ENCODE data around the gene SNAPC4. TPM values are rescaled to one million over a fixed set of nuclear protein-coding genes. Genes with fewer than 3 reads are reported as not detected.
"Not testable (repeated sequence)": the region's sequence is repeated elsewhere in the genome, so short reads cannot be mapped to it uniquely, and the experiment has no call there.

Gene SNAPC4
- total and polyA plus RNA-seq, 4 donors: 5.7 to 17.9 (median 10.5) TPM

DNA sequence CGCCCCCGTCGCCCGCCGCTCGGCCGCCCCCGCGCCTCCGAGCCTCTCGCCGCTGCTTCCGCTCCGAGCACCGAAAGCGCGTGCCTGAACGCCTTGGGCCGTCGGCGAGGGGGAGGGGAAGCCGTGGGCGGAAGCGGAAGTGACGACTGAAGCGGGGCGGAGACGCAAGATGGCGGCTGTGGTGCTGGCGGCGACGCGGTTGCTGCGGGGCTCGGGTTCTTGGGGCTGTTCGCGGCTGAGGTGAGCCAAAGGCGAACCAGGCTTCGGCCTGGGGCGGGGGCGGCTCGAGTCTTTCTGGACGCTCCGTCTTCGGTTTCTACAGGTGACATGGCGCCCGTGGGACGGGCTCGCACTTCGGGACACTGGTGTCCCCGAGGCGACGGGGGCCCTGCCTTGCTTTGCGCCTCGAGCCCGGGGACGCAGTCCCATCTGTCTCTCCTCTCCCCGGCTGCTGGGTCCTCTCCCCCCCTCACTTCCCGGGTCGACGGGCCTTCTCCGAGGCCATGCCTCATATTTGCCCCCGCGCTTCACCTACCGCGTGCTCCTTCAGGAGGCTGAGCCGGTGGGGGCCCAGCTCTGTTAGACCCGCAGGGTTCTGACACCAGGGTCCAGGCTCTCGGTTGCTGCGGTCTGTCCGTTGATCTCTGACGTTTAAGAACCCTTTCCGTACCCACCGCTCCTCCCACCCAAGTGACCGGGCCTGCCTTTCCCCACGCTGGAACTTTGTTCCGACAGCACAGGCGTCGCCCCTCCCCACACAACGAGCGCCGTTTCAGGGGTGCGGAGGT lies 10.7 kb upstream of the SNAPC4 start, which contains the start of the genes ENTR1 and PMPCA:
Gene ENTR1 (minus strand): TSS at position 115 of the 788 bp plus-strand sequence. CDS start 217 bp downstream, outside the sequence.
Gene PMPCA (plus strand): TSS at position 159 of the 788 bp plus-strand sequence. CDS start 11 bp downstream, at position 170.
- WGBS (ENCODE audit: insufficient coverage): under 1% methylated on average over 80 of the region's 83 CpGs
- H3K27ac ChIP-seq (ENCODE audit: low read depth, low read length): peak within 1 kb of the TSS; percentile 69
- DNase-seq (ENCODE audit: low read depth in 4 of 6, low spot score in 6 of 6): peak; percentile 64 to 97 (median 84)
- H3K4me1 ChIP-seq (ENCODE audit: control insufficient read depth, insufficient read depth, low read length): peaks cover 40% of the 10 kb centered on the region
- peak within 1 kb of the TSS; percentile 95 for H3K4me3 ChIP-seq (ENCODE audit: low read depth, low read length)
- H3K27me3 ChIP-seq (ENCODE audit: control insufficient read depth, insufficient read depth, low read length): no peaks in the 10 kb centered on the region
- H3K9me3 ChIP-seq (ENCODE audit: control insufficient read depth, insufficient read depth, low read length): no peaks in the 10 kb centered on the region
- peaks cover 59% of the 10 kb centered on the region for H3K36me3 ChIP-seq (ENCODE audit: control insufficient read depth, insufficient read depth, low read length)

- 10% methylated on average over 71 of the region's 71 CpGs for WGBS (ENCODE audit: insufficient coverage)
- peak overlapping the region; percentile 65 for H3K4me3 ChIP-seq (ENCODE audit: low read depth, low read length)
- no peak overlapping the region for H3K27ac ChIP-seq (ENCODE audit: low read depth, low read length)
- H3K9me3 ChIP-seq (ENCODE audit: control insufficient read depth, insufficient read depth, low read length): no peaks in the 10 kb centered on the region
- H3K36me3 ChIP-seq (ENCODE audit: control insufficient read depth, insufficient read depth, low read length): peaks cover 59% of the 10 kb centered on the region
- peak in 2 of 6 donors; percentile 37 to 41 for DNase-seq (ENCODE audit: low read depth in 4 of 6, low spot score in 6 of 6)
- no peaks in the 10 kb centered on the region for H3K27me3 ChIP-seq (ENCODE audit: control insufficient read depth, insufficient read depth, low read length)
- H3K4me1 ChIP-seq (ENCODE audit: control insufficient read depth, insufficient read depth, low read length): peaks cover 40% of the 10 kb centered on the region
These were observed 9.8 kb upstream of the SNAPC4 start for GRCh38 chr9:136409557-136410455.

GRCh38 chr9:136407911-136408310 lies 7.9 kb upstream of the SNAPC4 start:
- DNase-seq (ENCODE audit: low read depth in 4 of 6, low spot score in 6 of 6): no peak
- Histone ChIP-seq H3K36me3 (ENCODE audit: control insufficient read depth, insufficient read depth, low read length) (peaks cover 57% of the 10 kb centered on the region), H3K4me1 (ENCODE audit: control insufficient read depth, insufficient read depth, low read length) (peaks cover 30% of the 10 kb centered on the region), H3K27ac (ENCODE audit: low read depth, low read length) (no peak overlapping the region), H3K4me3 (ENCODE audit: low read depth, low read length) (no peak overlapping the region), H3K9me3 (ENCODE audit: control insufficient read depth, insufficient read depth, low read length) (no peaks in the 10 kb centered on the region), H3K27me3 (ENCODE audit: control insufficient read depth, insufficient read depth, low read length) (no peaks in the 10 kb centered on the region)
- 89% methylated on average over 6 of the region's 7 CpGs for WGBS (ENCODE audit: insufficient coverage)

DNA sequence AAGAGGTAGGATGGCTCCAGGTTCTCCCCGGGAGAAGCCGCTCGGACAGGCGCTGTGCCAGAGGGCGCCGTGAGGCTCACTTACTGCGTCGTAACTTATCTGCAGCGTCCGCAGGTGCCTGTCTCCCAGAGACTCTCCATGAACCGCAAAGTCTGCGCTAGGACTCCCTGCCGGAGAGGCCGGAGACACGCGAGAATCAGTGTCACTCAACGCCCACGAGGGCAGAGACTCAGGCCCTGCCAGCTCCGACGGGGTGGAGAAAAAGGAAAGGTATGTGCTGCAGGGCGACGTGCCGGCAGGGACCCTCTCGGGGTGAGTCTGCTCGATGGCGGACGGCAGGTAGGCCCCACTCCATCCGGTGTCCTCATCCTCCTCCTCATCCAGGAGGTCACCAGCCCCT lies 7.1 kb upstream of the SNAPC4 start:
- H3K36me3 ChIP-seq (ENCODE audit: control insufficient read depth, insufficient read depth, low read length): peaks cover 64% of the 10 kb centered on the region
- not testable (repeated sequence) for H3K27me3 ChIP-seq (ENCODE audit: control insufficient read depth, insufficient read depth, low read length); H3K4me3 ChIP-seq (ENCODE audit: low read depth, low read length); H3K27ac ChIP-seq (ENCODE audit: low read depth, low read length); DNase-seq (ENCODE audit: low read depth in 4 of 6, low spot score in 6 of 6); H3K9me3 ChIP-seq (ENCODE audit: control insufficient read depth, insufficient read depth, low read length)
- 91% methylated on average over 16 of the region's 28 CpGs for WGBS (ENCODE audit: insufficient coverage)
- peaks cover 28% of the 10 kb centered on the region for H3K4me1 ChIP-seq (ENCODE audit: control insufficient read depth, insufficient read depth, low read length)

DNA sequence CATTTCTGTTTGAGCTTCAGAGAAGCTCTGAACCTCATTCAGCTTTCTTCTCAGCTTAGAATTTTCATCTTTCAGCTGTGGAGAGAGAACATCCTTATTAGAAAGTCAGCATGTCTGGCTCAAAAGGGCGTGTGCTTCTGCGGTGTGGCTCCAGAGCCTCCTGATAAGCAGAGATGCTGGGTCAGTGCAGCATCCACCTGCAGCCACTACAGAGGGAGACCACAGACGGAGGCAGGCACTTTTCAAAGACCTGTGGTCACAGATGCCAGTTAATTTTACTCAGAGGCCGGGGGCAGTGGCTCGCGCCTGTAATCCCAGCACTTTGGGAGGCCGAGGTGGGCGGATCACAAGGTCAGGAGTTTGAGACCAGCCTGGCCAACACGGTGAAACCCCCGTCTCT lies 5.9 kb upstream of the SNAPC4 start:
- H3K27me3 ChIP-seq (ENCODE audit: control insufficient read depth, insufficient read depth, low read length); H3K4me3 ChIP-seq (ENCODE audit: low read depth, low read length); DNase-seq (ENCODE audit: low read depth in 4 of 6, low spot score in 6 of 6); H3K27ac ChIP-seq (ENCODE audit: low read depth, low read length); H3K9me3 ChIP-seq (ENCODE audit: control insufficient read depth, insufficient read depth, low read length): not testable (repeated sequence)
- 90% methylated on average over 10 of the region's 10 CpGs for WGBS (ENCODE audit: insufficient coverage)
- Histone ChIP-seq H3K36me3 (ENCODE audit: control insufficient read depth, insufficient read depth, low read length) (peaks cover 74% of the 10 kb centered on the region), H3K4me1 (ENCODE audit: control insufficient read depth, insufficient read depth, low read length) (peaks cover 19% of the 10 kb centered on the region)

DNA sequence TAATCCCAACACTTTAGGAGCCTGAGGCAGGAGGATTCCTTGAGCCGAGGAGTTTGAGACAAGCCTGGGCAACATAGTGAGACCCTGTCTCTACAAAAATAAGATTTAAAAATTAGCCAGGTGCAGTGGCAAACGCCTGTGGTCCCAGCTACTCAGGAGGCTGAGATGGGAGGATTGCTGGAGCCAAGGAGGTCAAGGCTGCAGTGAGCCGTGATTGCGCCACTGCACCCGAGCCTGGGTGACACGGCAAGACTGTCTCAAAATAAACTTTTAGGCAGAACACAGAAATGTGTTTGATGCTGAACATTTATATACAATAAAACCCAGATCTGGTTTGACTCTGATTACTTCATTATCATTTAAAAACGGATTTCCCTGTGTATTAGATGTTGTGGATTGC lies 5.5 kb upstream of the SNAPC4 start:
- Histone ChIP-seq H3K9me3 (ENCODE audit: control insufficient read depth, insufficient read depth, low read length) (no peaks in the 10 kb centered on the region), H3K27ac (ENCODE audit: low read depth, low read length) (no peak overlapping the region), H3K27me3 (ENCODE audit: control insufficient read depth, insufficient read depth, low read length) (no peaks in the 10 kb centered on the region), H3K4me3 (ENCODE audit: low read depth, low read length) (no peak overlapping the region), H3K4me1 (ENCODE audit: control insufficient read depth, insufficient read depth, low read length) (peaks cover 20% of the 10 kb centered on the region), H3K36me3 (ENCODE audit: control insufficient read depth, insufficient read depth, low read length) (peaks cover 74% of the 10 kb centered on the region)
- WGBS (ENCODE audit: insufficient coverage): 93% methylated on average over 2 of the region's 7 CpGs
- DNase-seq (ENCODE audit: low read depth in 4 of 6, low spot score in 6 of 6): no peak

DNA sequence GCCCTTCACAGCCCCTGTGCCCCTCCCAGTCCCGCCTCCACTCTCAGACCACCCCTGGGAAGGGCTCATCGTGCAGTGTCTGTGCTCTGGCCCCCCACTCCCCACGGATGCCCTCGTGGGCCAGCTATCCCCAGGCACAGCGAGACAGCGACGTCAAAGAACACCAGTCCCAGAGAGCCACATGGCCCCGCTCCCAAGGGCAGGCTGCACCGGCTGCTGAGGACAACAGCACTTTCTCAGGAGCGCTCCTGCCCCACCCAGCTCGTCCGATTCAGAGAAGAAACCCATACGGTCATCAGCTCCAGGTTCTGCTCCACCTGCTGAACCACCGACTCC lies 4.8 kb upstream of the SNAPC4 start:
- no peak overlapping the region for H3K27ac ChIP-seq (ENCODE audit: low read depth, low read length)
- peaks cover 21% of the 10 kb centered on the region for H3K4me1 ChIP-seq (ENCODE audit: control insufficient read depth, insufficient read depth, low read length)
- DNase-seq (ENCODE audit: low read depth in 4 of 6, low spot score in 6 of 6): no peak
- peaks cover 74% of the 10 kb centered on the region for H3K36me3 ChIP-seq (ENCODE audit: control insufficient read depth, insufficient read depth, low read length)
- H3K9me3 ChIP-seq (ENCODE audit: control insufficient read depth, insufficient read depth, low read length): no peaks in the 10 kb centered on the region
- H3K4me3 ChIP-seq (ENCODE audit: low read depth, low read length): no peak overlapping the region
- 91% methylated on average over 14 of the region's 14 CpGs for WGBS (ENCODE audit: insufficient coverage)
- no peaks in the 10 kb centered on the region for H3K27me3 ChIP-seq (ENCODE audit: control insufficient read depth, insufficient read depth, low read length)

DNA sequence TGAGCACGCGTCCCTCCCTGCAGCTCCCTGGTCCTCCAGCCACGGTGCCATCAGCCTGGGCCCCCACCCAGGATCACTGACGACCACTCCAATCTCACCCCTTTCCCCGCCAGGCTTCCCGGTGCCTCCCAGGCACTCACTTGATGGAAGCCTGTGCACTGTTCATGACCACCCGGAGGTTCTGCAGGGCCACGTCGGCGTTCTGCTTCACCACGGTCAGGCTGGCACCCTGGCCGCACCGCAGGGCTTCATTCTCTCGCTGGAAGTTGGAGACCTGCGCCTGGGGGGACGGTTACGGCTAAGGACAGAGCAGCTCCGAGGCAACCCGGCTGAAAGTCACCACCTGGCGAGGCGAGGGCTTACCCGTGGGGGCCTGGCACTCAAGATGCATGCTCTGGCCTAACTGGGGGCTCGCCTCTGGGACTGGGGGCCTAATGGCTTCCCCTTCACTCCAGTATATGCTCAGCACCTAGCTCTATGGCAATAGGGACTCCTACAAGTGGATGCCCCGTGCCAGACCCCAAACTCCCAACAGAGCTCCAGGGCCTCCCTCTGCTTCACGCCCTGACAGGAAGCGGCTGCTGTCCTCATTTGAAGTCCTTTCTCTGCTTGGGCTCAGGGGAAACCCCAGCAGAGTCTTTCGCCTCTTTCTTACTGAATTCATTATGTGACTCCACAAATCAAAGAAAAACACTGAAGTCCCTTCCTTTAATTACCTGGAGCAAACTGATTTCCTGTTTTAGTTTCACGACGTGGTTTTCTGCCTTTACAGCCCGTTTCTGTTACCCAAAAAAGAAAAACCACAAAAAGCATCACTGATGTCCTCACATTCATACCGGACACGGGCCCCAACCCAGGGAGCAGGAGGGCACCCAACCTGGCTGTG lies 4.2 kb upstream of the SNAPC4 start:
- H3K4me3 ChIP-seq (ENCODE audit: low read depth, low read length): no peak overlapping the region
- peaks cover 77% of the 10 kb centered on the region for H3K36me3 ChIP-seq (ENCODE audit: control insufficient read depth, insufficient read depth, low read length)
- no peak overlapping the region for H3K27ac ChIP-seq (ENCODE audit: low read depth, low read length)
- no peaks in the 10 kb centered on the region for H3K27me3 ChIP-seq (ENCODE audit: control insufficient read depth, insufficient read depth, low read length)
- no peak for DNase-seq (ENCODE audit: low read depth in 4 of 6, low spot score in 6 of 6)
- H3K9me3 ChIP-seq (ENCODE audit: control insufficient read depth, insufficient read depth, low read length): no peaks in the 10 kb centered on the region
- H3K4me1 ChIP-seq (ENCODE audit: control insufficient read depth, insufficient read depth, low read length): peaks cover 19% of the 10 kb centered on the region
- 92% methylated on average over 32 of the region's 32 CpGs for WGBS (ENCODE audit: insufficient coverage)

GRCh38 chr9:136403538-136403914 lies 3.6 kb upstream of the SNAPC4 start:
- Histone ChIP-seq H3K4me3 (ENCODE audit: low read depth, low read length) (no peak overlapping the region), H3K36me3 (ENCODE audit: control insufficient read depth, insufficient read depth, low read length) (peaks cover 78% of the 10 kb centered on the region), H3K27ac (ENCODE audit: low read depth, low read length) (no peak overlapping the region), H3K27me3 (ENCODE audit: control insufficient read depth, insufficient read depth, low read length) (no peaks in the 10 kb centered on the region), H3K4me1 (ENCODE audit: control insufficient read depth, insufficient read depth, low read length) (peaks cover 19% of the 10 kb centered on the region), H3K9me3 (ENCODE audit: control insufficient read depth, insufficient read depth, low read length) (no peaks in the 10 kb centered on the region)
- no peak for DNase-seq (ENCODE audit: low read depth in 4 of 6, low spot score in 6 of 6)
- WGBS (ENCODE audit: insufficient coverage): 100% methylated on average over 5 of the region's 5 CpGs
